ENCODE data around the gene AMZ1.

DNA sequence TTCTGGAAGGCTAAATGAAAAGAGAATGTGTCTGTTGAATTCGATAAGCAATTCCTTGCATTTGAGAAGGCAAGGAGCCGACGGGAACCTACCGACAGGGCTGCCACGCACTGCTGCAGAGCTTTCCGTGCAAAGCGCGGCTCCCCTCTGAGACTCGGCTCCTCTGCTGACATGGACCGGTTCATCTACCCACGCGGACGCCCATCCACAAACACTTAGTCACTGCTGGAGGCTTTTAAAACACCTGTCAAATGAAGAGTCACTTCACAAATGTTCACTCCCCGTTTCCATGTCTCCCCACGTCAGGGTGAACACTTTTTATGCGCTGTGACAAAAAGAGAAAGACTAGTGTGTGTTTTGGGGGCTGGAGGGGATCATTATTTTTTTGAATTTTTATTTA, 32.0 kb downstream of the AMZ1 start:
- TF ChIP-seq, protein P1, sequence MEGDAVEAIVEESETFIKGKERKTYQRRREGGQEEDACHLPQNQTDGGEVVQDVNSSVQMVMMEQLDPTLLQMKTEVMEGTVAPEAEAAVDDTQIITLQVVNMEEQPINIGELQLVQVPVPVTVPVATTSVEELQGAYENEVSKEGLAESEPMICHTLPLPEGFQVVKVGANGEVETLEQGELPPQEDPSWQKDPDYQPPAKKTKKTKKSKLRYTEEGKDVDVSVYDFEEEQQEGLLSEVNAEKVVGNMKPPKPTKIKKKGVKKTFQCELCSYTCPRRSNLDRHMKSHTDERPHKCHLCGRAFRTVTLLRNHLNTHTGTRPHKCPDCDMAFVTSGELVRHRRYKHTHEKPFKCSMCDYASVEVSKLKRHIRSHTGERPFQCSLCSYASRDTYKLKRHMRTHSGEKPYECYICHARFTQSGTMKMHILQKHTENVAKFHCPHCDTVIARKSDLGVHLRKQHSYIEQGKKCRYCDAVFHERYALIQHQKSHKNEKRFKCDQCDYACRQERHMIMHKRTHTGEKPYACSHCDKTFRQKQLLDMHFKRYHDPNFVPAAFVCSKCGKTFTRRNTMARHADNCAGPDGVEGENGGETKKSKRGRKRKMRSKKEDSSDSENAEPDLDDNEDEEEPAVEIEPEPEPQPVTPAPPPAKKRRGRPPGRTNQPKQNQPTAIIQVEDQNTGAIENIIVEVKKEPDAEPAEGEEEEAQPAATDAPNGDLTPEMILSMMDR (IDR thresholded peaks at IDR 0.05), result no peak
- no peak for TF ChIP-seq POLR2A (IDR thresholded peaks at IDR 0.05)

Measured in body of pancreas (tissue), 4 donors.